Small intestine (tissue), 7 donors: Measurements from ENCODE around the gene PRR29. TPM values are rescaled to one million over a fixed set of nuclear protein-coding genes. Genes with fewer than 3 reads are reported as not detected.
A peak's percentile ranks its signal among the peaks of the same experiment; 100 is the strongest.

Experiments
- DNase-seq, 2 donors: peaks; one replicate each; pipeline versions ENCODE4 v3.0.0 to v3.0.0-alpha.2; 2013
- FAIRE-seq: peaks from 2 replicates; lab custom pipeline; 2012; peaks lifted over from hg19 to GRCh38; lab: Jason Lieb, UNC
- H3K27ac ChIP-seq, 3 donors: one replicate each; pipeline ENCODE4 v1.5.1; 2013; ENCODE audit warnings: low read length in 2 of 3, mild to moderate bottlenecking in 2 of 3, control low read depth in 1 of 3, inconsistent platforms in 1 of 3, low read depth in 1 of 3, moderate library complexity in 1 of 3
- H3K27me3 ChIP-seq, 3 donors: one replicate each; pipeline ENCODE4 v1.6.1; 2013; ENCODE audit warnings: low read length in 3 of 3, inconsistent platforms in 1 of 3; ENCODE audit not compliant: control insufficient read depth in 3 of 3, insufficient read depth in 3 of 3
- H3K36me3 ChIP-seq, 3 donors: one replicate each; pipeline ENCODE4 v1.6.1; 2013; ENCODE audit warnings: low read length in 3 of 3, inconsistent platforms in 1 of 3, low read depth in 1 of 3, mild to moderate bottlenecking in 1 of 3, moderate library complexity in 1 of 3; ENCODE audit not compliant: control insufficient read depth in 3 of 3, insufficient read depth in 2 of 3
- H3K4me1 ChIP-seq, 3 donors: one replicate each; pipeline ENCODE4 v1.6.1; 2013; ENCODE audit warnings: low read length in 2 of 3, inconsistent platforms in 1 of 3, low read depth in 1 of 3, mild to moderate bottlenecking in 1 of 3, moderate library complexity in 1 of 3; ENCODE audit not compliant: control insufficient read depth in 3 of 3, insufficient read depth in 2 of 3
- H3K4me3 ChIP-seq, 3 donors: one replicate each; pipeline ENCODE4 v1.5.1; 2013; ENCODE audit warnings: low read length in 3 of 3, control low read depth in 1 of 3, inconsistent platforms in 1 of 3, low read depth in 1 of 3, mild to moderate bottlenecking in 1 of 3, moderate library complexity in 1 of 3
- H3K9me3 ChIP-seq, 2 donors: one replicate each; pipeline ENCODE4 v1.6.1; 2013; ENCODE audit warnings: low read depth in 1 of 2, low read length in 1 of 2; ENCODE audit not compliant: control insufficient read depth in 2 of 2, insufficient read depth in 1 of 2
- WGBS, 3 donors: extraction: QIAGEN DNeasy Blood & Tissue Kit; methylation state at CpG; one replicate each; pipeline ENCODE4 v1.1.7; 2013; 5-methylcytosine and 5-hydroxymethylcytosine counted together
- polyA plus RNA-seq, 4 donors: library from polyadenylated mRNA; stranded (reverse) in 3 of 4; unstranded in 1 of 4; fragments of 200-250 nt in 3 of 4; fragments of 120-200 nt in 1 of 4; gene quantifications; one replicate each; pipeline versions ENCODE4 v1.2.1 to v1.2.3, GENCODE V29; 2013
- donor health status: healthy with polysubstance abuse.
- donor health status: control.
- donor health status: control.
- donor health status: Bipolar disorder and iron deficiency.
- donor health status: healthy.

The PRR29 gene
- polyA plus RNA-seq, 4 donors, result 0.16 to 1.1 TPM; not detected in 2

- FAIRE-seq, result no peak
- no peak overlapping the region for H3K27ac ChIP-seq
- H3K9me3 ChIP-seq, result no peaks in the 10 kb centered on the region
- H3K27me3 ChIP-seq, result no peaks in the 10 kb centered on the region
- H3K4me1 ChIP-seq, result peaks cover 0 to 5% (median 2%) of the 10 kb centered on the region in 3 donors
- 86 to 88% (median 87%) methylated on average over 13 of the region's 13 CpGs for WGBS, 3 donors
- no peak overlapping the region for H3K4me3 ChIP-seq
- peaks cover 29 to 74% (median 30%) of the 10 kb centered on the region in 3 donors for H3K36me3 ChIP-seq
- DNase-seq, result no peak
These were observed 47.0 kb downstream of the PRR29 start for GRCh38 chr17:64045176-64045575.

DNA sequence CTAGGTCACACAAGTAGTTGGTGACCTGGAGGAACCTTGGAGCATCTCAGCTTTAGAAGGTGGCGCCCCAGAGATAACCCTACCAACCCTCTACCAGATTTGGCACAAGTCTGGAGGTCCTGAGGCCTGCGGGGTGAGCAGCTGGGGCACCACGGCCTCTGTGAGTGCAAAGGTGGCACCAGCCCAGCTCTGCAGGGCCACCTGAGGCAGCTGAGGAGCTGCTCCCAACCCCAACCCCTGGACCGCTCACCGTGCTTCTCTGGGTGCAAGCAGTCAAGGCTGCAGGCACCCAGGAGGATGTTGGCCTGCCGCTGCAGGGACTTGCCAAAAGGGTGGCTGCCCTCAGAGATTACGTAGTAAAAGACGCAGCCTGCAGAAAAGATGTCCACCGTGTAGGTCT lies 50.7 kb downstream of the PRR29 start:
- WGBS, 3 donors, result 92 to 95% (median 94%) methylated on average over 9 of the region's 9 CpGs

DNA sequence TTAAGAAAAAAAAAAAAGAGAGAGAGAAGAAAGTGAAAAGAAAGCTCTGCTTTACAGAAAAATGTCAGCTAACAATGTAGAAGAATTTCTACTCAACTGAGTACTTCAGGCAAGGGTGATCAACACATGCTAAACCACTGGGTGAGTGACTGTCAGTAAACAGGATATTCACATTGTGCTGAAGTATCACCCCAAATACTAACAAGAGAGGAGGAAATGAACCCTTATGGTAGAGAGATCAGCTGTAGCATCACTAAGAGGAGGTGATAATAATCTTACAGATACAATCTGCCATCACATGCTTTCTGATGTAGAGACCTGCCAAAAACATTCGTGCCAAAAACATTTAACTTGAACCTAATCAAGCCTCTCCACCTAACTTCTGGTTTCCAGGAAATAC lies 53.0 kb downstream of the PRR29 start:
- Histone ChIP-seq H3K9me3 (no peaks in the 10 kb centered on the region), H3K36me3 (peaks cover 22 to 82% (median 30%) of the 10 kb centered on the region in 3 donors), H3K27ac (no peak overlapping the region), H3K27me3 (no peaks in the 10 kb centered on the region), H3K4me3 (no peak overlapping the region), H3K4me1 (no peaks in the 10 kb centered on the region)
- WGBS, 3 donors, result 50 to 74% (median 61%) methylated on average over 1 of the region's 1 CpG
- peak in 1 of 2 donors; percentile 30 for DNase-seq
- no peak for FAIRE-seq

More for the DNA sequence above, 50.7 kb downstream of the PRR29 start:
- DNase-seq, result no peak
- H3K4me1 ChIP-seq, result no peaks in the 10 kb centered on the region
- H3K27me3 ChIP-seq, result no peaks in the 10 kb centered on the region
- no peaks in the 10 kb centered on the region for H3K9me3 ChIP-seq
- no peak overlapping the region for H3K4me3 ChIP-seq
- FAIRE-seq, result no peak
- no peak overlapping the region for H3K27ac ChIP-seq
- peaks cover 35 to 81% (median 35%) of the 10 kb centered on the region in 3 donors for H3K36me3 ChIP-seq

DNA sequence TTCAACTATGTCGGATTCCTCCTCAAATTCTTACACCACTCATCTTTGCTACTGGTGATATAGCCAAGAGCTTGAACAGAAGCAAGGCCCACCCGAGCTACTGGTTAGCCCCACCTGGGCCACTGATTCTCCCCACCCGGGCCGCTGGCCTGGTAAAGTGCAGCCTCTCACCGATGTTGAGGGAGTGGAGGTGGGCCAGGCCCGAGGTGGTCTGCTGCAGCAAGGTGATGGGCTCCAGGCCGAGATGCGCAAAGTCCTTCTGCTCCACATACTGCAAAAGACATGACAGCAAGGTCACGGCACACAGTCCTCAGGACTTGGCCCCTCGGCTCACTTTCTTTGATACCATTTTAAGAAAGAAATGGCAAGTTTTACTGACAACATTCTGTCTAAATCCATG lies 55.0 kb downstream of the PRR29 start:
- FAIRE-seq, result no peak
- DNase-seq, result no peak
- Histone ChIP-seq H3K27ac (no peak overlapping the region), H3K27me3 (no peaks in the 10 kb centered on the region), H3K36me3 (peaks cover 23 to 82% (median 24%) of the 10 kb centered on the region in 3 donors), H3K4me1 (peaks cover 0 to 5% (median 0%) of the 10 kb centered on the region in 3 donors), H3K9me3 (no peaks in the 10 kb centered on the region), H3K4me3 (no peak overlapping the region)
- 96 to 98% (median 97%) methylated on average over 10 of the region's 10 CpGs for WGBS, 3 donors

Other genes with a start within 250 kb of the PRR29 start
- 100 to 1,000 TPM in 1 of 4 donors, 10 to 100 TPM in 3; 19.5 to 113 (median 60.1) TPM for gene CCDC47, start 224.8 kb upstream of the PRR29 start, polyA plus RNA-seq
- gene DDX42, start 224.2 kb upstream of the PRR29 start, polyA plus RNA-seq, result 100 to 1,000 TPM in 1 of 4 donors, 10 to 100 TPM in 3; 43.5 to 128 (median 51.6) TPM
- gene PSMC5, start 170.9 kb upstream of the PRR29 start, polyA plus RNA-seq, result 100 to 1,000 TPM; 104 to 180 (median 144) TPM
- gene FTSJ3, start 170.7 kb upstream of the PRR29 start, polyA plus RNA-seq, result 10 to 100 TPM; 13.9 to 45.5 (median 19.7) TPM
- gene SMARCD2, start 155.7 kb upstream of the PRR29 start, polyA plus RNA-seq, result 10 to 100 TPM; 44.0 to 95.3 (median 60.8) TPM
- under 1 TPM in 1 of 4 donors, not detected in 3; 0.32 TPM for gene CSH2, start 124.7 kb upstream of the PRR29 start, polyA plus RNA-seq
- gene GH2, start 116.4 kb upstream of the PRR29 start, polyA plus RNA-seq, result not detected
- gene CSH1, start 101.8 kb upstream of the PRR29 start, polyA plus RNA-seq, result under 1 TPM in 1 of 4 donors, not detected in 3; 0.16 TPM
- gene CSHL1, start 87.1 kb upstream of the PRR29 start, polyA plus RNA-seq, result not detected
- gene GH1, start 79.5 kb upstream of the PRR29 start, polyA plus RNA-seq, result under 1 TPM in 1 of 4 donors, not detected in 3; 0.06 TPM
- gene CD79B, start 66.0 kb upstream of the PRR29 start, polyA plus RNA-seq, result 1 to 10 TPM in 3 of 4 donors, under 1 TPM in 1; 0.45 to 8.7 (median 3.1) TPM
- gene SCN4A, start 25.4 kb upstream of the PRR29 start, polyA plus RNA-seq, result under 1 TPM in 2 of 4 donors, not detected in 2; 0.38 to 0.46 TPM
- 10 to 100 TPM in 3 of 4 donors, 1 to 10 TPM in 1; 4.5 to 40.1 (median 12.4) TPM for gene ICAM2, start 22.3 kb downstream of the PRR29 start, polyA plus RNA-seq
- 10 to 100 TPM in 2 of 4 donors, 1 to 10 TPM in 2; 2.2 to 11.3 (median 6.5) TPM for gene ERN1, start 131.8 kb downstream of the PRR29 start, polyA plus RNA-seq